ENCODE data around the gene CGB7. TPM values are rescaled to one million over a fixed set of nuclear protein-coding genes. Genes with fewer than 3 reads are reported as not detected.
"Not testable (repeated sequence)": the region's sequence is repeated elsewhere in the genome, so short reads cannot be mapped to it uniquely, and the experiment has no call there.

CGB7 gene
- total and polyA plus RNA-seq, 8 donors = 0.38 TPM; not detected in 7

DNA sequence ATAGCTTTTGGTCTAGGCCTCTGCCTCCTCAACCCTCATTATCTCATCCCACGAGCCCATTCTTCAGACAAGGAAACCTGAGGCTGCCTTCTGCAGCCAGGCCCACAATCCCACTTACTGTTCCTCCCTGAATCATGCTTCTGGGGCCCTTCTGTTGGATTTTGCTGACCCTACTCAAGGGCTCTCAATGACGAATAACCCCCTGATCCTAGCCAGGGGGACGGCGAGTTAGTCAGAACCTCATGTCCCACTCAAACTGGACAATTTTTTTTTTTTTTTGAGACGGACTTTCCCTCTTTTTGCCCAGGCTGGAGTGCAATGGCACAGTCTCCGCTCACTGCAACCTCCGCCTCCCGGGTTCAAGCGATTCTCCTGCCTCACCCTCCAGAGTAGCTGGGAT lies 35.4 kb downstream of the CGB7 start:
- H3K27me3 ChIP-seq = no peaks in the 10 kb centered on the region
- no peak overlapping the region for H3K27ac ChIP-seq
- no peak for ATAC-seq
- no peaks in the 10 kb centered on the region for H3K9me3 ChIP-seq
- TF ChIP-seq CTCF (IDR thresholded peaks at IDR 0.05) = no peak
- no peaks in the 10 kb centered on the region for H3K36me3 ChIP-seq
- no peak overlapping the region for H3K4me3 ChIP-seq
- peaks cover 0 to 9% (median 3%) of the 10 kb centered on the region in 3 donors for H3K4me1 ChIP-seq
- 84 to 91% methylated on average over 9 of the region's 9 CpGs for WGBS, 2 donors
- no peak for DNase-seq
- intact Hi-C loops (cut with DNase I) = no loop called here
- FAIRE-seq = no peak

- H3K4me1 ChIP-seq = peaks cover 0 to 9% (median 3%) of the 10 kb centered on the region in 3 donors
- intact Hi-C loops (cut with DNase I) = no loop called here
- DNase-seq (no peak), FAIRE-seq (no peak), ATAC-seq (no peak)
- no peak overlapping the region for H3K4me3 ChIP-seq
- TF ChIP-seq CTCF (IDR thresholded peaks at IDR 0.05) = no peak
- 59 to 63% methylated on average over 16 of the region's 16 CpGs for WGBS, 2 donors
- H3K27ac ChIP-seq = no peak overlapping the region
- no peaks in the 10 kb centered on the region for H3K36me3 ChIP-seq
- no peaks in the 10 kb centered on the region for H3K27me3 ChIP-seq
- H3K9me3 ChIP-seq = no peaks in the 10 kb centered on the region
Measured at GRCh38 chr19:49020931-49021895, 36.3 kb downstream of the CGB7 start.

GRCh38 chr19:49020342-49020741 lies 37.2 kb downstream of the CGB7 start:
- Histone ChIP-seq H3K4me1 (peaks cover 0 to 9% (median 3%) of the 10 kb centered on the region in 3 donors), H3K27ac (peak overlapping the region in 1 of 4 donors; percentile 46), H3K36me3 (no peaks in the 10 kb centered on the region), H3K4me3 (peak overlapping the region in 2 of 4 donors; percentile 47 to 56), H3K27me3 (no peaks in the 10 kb centered on the region), H3K9me3 (no peaks in the 10 kb centered on the region)
- 18 to 25% methylated on average over 11 of the region's 11 CpGs for WGBS, 2 donors
- ATAC-seq = peak; percentile 70 to 74 (median 71)
- intact Hi-C loops (cut with DNase I) = no loop called here
- TF ChIP-seq CTCF (IDR thresholded peaks at IDR 0.05) = no peak
- DNase-seq = peak; percentile 74 to 88 (median 78)
- FAIRE-seq = no peak

DNA sequence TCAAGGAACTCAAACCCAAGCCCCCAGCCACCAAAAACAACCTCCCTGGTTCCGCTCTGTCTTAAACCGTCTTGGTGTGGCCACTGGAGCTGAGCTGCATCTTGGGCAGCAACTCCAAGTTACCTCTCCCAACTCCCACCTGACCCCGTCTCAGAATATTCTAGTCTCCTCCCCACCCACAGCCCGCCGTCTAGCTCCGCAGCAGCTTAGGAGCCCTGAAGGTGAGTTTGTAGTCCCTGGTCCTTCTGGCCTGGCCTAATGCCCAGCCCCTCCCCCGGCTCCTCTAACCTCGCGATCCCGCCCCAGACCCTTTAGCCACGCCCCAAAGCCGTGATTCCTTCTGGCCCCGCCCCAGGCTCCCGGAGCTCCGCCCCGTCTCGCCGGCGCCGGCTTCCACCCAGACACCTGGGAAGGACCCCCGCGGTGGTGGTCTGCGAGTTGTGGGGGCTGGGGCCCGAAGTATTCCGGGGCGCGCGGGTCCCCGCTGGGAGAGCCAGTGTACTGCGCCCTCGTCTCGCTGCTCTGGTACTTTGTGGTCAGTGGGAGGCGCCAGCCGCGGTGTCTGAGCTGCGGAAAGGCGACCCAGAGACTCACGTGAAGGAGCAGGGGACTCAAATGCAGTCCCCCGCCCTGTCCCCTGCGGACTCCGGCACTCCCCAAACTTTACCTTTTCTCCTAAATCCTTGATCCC lies 38.2 kb downstream of the CGB7 start:
- intact Hi-C loops (cut with DNase I) = no loop called here

DNA sequence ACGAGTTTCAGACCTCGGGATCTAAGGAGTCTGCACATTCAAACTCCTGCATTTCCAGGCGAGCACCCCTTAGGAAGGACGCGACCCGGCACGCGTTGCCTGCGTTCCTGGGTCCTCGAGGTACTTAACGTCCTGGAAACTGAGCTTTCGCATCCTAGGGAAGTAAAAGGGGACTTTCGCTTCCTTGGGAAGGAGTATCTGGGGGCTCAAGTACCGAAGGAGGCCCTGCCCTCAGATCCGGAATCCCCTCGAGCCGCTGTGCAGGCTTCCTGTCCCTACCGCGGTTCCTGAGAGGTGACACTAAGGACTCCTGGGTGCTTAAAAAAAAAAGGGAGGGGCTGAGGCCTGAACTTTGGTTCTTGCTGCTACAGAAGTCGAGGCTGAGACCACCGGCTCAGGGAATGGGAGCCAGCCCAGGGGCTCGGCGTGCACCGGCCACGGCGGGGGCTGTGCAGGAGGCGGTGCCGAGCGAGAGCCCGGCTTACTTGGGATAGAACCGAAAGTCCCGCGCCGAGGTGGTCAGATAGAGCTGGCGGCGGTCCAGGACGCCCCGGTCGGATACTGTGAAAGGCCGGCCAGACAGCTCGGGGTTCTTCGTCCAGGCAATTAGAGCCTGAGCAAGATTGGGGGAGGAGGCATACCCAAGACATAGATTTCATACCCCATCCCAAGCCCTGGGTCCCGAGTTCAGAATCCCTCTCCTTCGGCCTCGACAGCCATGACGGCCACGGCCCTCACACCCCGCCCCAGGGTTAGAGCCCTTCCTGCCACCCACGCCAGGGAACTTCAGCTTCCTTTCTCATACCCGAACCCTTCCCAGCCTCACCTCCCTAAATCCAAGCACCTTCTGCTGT lies 38.9 kb downstream of the CGB7 start:
- H3K4me3 ChIP-seq = peak overlapping the region in 3 of 4 donors; percentile 8 to 56 (median 47)
- FAIRE-seq; H3K27ac ChIP-seq; H3K9me3 ChIP-seq; H3K27me3 ChIP-seq; intact Hi-C loops (cut with DNase I); H3K4me1 ChIP-seq; H3K36me3 ChIP-seq: not testable (repeated sequence)
- 7 to 13% methylated on average over 43 to 50 of the region's 50 CpGs for WGBS, 2 donors
- peak in 3 of 4 donors; percentile 1 to 5 (median 3) for ATAC-seq
- DNase-seq = peak in 3 of 6 donors; percentile 36 to 75 (median 57)

More for the DNA sequence above, 38.2 kb downstream of the CGB7 start:
- no peaks in the 10 kb centered on the region for H3K27me3 ChIP-seq
- no peaks in the 10 kb centered on the region for H3K9me3 ChIP-seq
- 7 to 8% methylated on average over 36 to 41 of the region's 41 CpGs for WGBS, 2 donors
- FAIRE-seq (no peak), DNase-seq (peak; percentile 80 to 97 (median 90)), ATAC-seq (peak; percentile 85 to 93 (median 91))
- no peak for TF ChIP-seq CTCF (IDR thresholded peaks at IDR 0.05)
- H3K36me3 ChIP-seq = no peaks in the 10 kb centered on the region
- H3K27ac ChIP-seq = peak overlapping the region in 3 of 4 donors; percentile 26 to 50 (median 46)
- peaks cover 0 to 9% (median 3%) of the 10 kb centered on the region in 3 donors for H3K4me1 ChIP-seq
- H3K4me3 ChIP-seq = peak overlapping the region; percentile 5 to 56 (median 30)

Measured in pancreas (tissue), 10 donors.